HepG2 (cell line): Measurements from ENCODE around the gene NKPD1. TPM values are rescaled to one million over a fixed set of nuclear protein-coding genes. Genes with fewer than 3 reads are reported as not detected.

Experiments
- ATAC-seq: fragments of 200-7000 bp; cut with Tn5 transposase; 3 replicates; pipeline ENCODE4 v1.9.1; 2020; ENCODE audit warnings: mild to moderate bottlenecking, moderate library complexity
- BruUV-seq: library from RNA; stranded (reverse); fragments of 400-500 nt; replicated peaks from 2 replicates; lab custom pipeline; 2021; lab: Mats Ljungman, UMichigan
- CTCF ChIA-PET: fragments of 300-600 bp; formaldehyde crosslinking; extraction: SDS; loops from one replicate; lab custom pipeline; 2021; ENCODE audit warnings: low total read pairs, inconsistent platforms, low intra/inter-chr PET ratio; lab: Yijun Ruan, JAX
- POLR2A ChIA-PET: fragments of 350-600 bp; sonication (Branson Sonifier 250); formaldehyde crosslinking; loops from one replicate; lab custom pipeline; 2020; ENCODE audit warnings: antibody characterized with exemption, inconsistent platforms; lab: Yijun Ruan, JAX
- DNase-seq: peaks from one replicate; pipeline ENCODE4 v3.0.0-alpha.2; 2015; ENCODE audit warnings: low spot score
- FAIRE-seq: peaks from 3 replicates; lab custom pipeline; 2011; peaks lifted over from hg19 to GRCh38; lab: Jason Lieb, UNC
- H2AFZ ChIP-seq: one replicate; pipeline ENCODE4 v1.6.1; 2011; ENCODE audit warnings: low read length, inconsistent platforms
- H3K27ac ChIP-seq: fragments of 300-600 bp; 3 replicates; pipeline ENCODE4 v1.8.0; 2011; ENCODE audit warnings: mixed run types, mild to moderate bottlenecking, mixed read lengths, low read length, inconsistent platforms; ENCODE audit not compliant: insufficient read depth; ENCODE audit errors: extremely low read length
- H3K27me3 ChIP-seq, 2 experiments: fragments of 200-600 bp in 1 of 2; 2 replicates in 1 of 2; 3 replicates in 1 of 2; pipeline versions ENCODE4 v1.6.0 to v1.8.0; 2011; ENCODE audit warnings: low read length in 2 of 2, mild to moderate bottlenecking in 2 of 2, moderate library complexity in 2 of 2, inconsistent platforms in 1 of 2; ENCODE audit not compliant: insufficient read depth in 2 of 2, control insufficient read depth in 1 of 2
- H3K36me3 ChIP-seq, 2 experiments: fragments of 200-600 bp in 1 of 2; replicated peaks in 1 of 2; 2 replicates in 1 of 2; 3 replicates in 1 of 2; pipeline versions ENCODE4 v1.5.1 to v1.8.0; 2011; ENCODE audit warnings: low read length in 2 of 2, inconsistent platforms in 1 of 2; ENCODE audit not compliant: insufficient read depth in 2 of 2, control insufficient read depth in 1 of 2
- H3K4me1 ChIP-seq: 2 replicates; pipeline ENCODE4 v1.5.1; 2012; ENCODE audit warnings: low read length, inconsistent platforms; ENCODE audit not compliant: insufficient read depth
- H3K4me2 ChIP-seq: 2 replicates; pipeline ENCODE4 v1.6.0; 2011; ENCODE audit warnings: low read depth, low read length, inconsistent platforms
- H3K4me3 ChIP-seq, 3 experiments: fragments of 200-600 bp in 1 of 3; sonication (generic), shearing (Covaris generic) in 1 of 3; replicated peaks in 1 of 3; 2 replicates each; pipeline ENCODE4 v1.5.1; 2011 to 2016; ENCODE audit warnings: low read length in 3 of 3, inconsistent platforms in 2 of 3, low read depth in 2 of 3, mild to moderate bottlenecking in 2 of 3, control low read depth in 1 of 3, mixed read lengths in 1 of 3; ENCODE audit not compliant: insufficient read depth in 1 of 3
- H3K79me2 ChIP-seq: one replicate; pipeline ENCODE4 v1.6.1; 2011; ENCODE audit warnings: low read length, inconsistent platforms; ENCODE audit not compliant: insufficient read depth
- H3K9ac ChIP-seq: 2 replicates; pipeline ENCODE4 v1.6.0; 2011; ENCODE audit warnings: mild to moderate bottlenecking, low read depth, low read length, inconsistent platforms; ENCODE audit not compliant: insufficient read depth
- H3K9me3 ChIP-seq: 2 replicates; pipeline ENCODE4 v1.5.1; 2012; ENCODE audit warnings: mild to moderate bottlenecking, low read length
- H4K20me1 ChIP-seq: 2 replicates; pipeline ENCODE4 v1.6.0; 2011; ENCODE audit warnings: inconsistent platforms, mild to moderate bottlenecking, low read length, moderate library complexity; ENCODE audit not compliant: insufficient read depth
- AKAP8 ChIP-seq: sonication (generic); formaldehyde crosslinking; IDR thresholded peaks from 2 replicates; pipeline ENCODE4 v1.5.1; 2020; ENCODE audit warnings: mild to moderate bottlenecking, missing genetic modification reagents
- CENPT ChIP-seq: sonication (generic); formaldehyde crosslinking; IDR thresholded peaks from 2 replicates; pipeline ENCODE4 v1.8.0; 2022; ENCODE audit warnings: low read depth, mild to moderate bottlenecking, moderate library complexity, missing genetic modification reagents
- NFE2 ChIP-seq: sonication (generic); formaldehyde crosslinking; IDR thresholded peaks from 2 replicates; pipeline ENCODE4 v1.4.0; 2020; ENCODE audit warnings: missing genetic modification reagents
- PITX1 ChIP-seq: sonication (generic); formaldehyde crosslinking; IDR thresholded peaks from 2 replicates; pipeline ENCODE4 v1.5.1; 2020; ENCODE audit warnings: mild to moderate bottlenecking, missing genetic modification reagents
- SP4 ChIP-seq: sonication (generic); formaldehyde crosslinking; IDR thresholded peaks from 2 replicates; pipeline ENCODE4 v1.8.1; 2023; ENCODE audit warnings: mild to moderate bottlenecking, missing genetic modification reagents
- ZFP36L1 ChIP-seq: sonication (generic); formaldehyde crosslinking; IDR thresholded peaks from 2 replicates; pipeline ENCODE4 v1.8.0; 2022; ENCODE audit warnings: mild to moderate bottlenecking, missing genetic modification reagents, moderate library complexity
- ZNF224 ChIP-seq: sonication (generic); formaldehyde crosslinking; IDR thresholded peaks from 2 replicates; pipeline ENCODE4 v1.5.0; 2020; ENCODE audit warnings: mild to moderate bottlenecking, missing genetic modification reagents
- WGBS: methylation state at CpG from one replicate; pipeline ENCODE4 v1.1.6; 2017; ENCODE audit warnings: low lambda C conversion rate; 5-methylcytosine and 5-hydroxymethylcytosine counted together
- in situ Hi-C: cut with HindIII; loops from 2 replicates; pipeline ENCODE4 v1.10.0; 2017; ENCODE audit warnings: low pct_unique_long_range_greater_than_20kb; ENCODE audit not compliant: extremely low pct_ligation_motif_present
- intact Hi-C: fragments of 100-400 bp; cut with micrococcal nuclease; formaldehyde crosslinking; loops from one replicate; pipeline ENCODE4 v1.10.0; 2022; ENCODE audit not compliant: unreplicated experiment
- polyA plus RNA-seq, 8 experiments: library from polyadenylated mRNA; depleted of rRNA in 3 of 8; stranded (reverse) in 7 of 8; unstranded in 1 of 8; fragments of >200 nt; fragmentation: Illumina TruSeq in 4 of 8; extraction: Trizol in 4 of 8; gene quantifications; 2 replicates each; pipeline versions ENCODE4 v1.2.1 to v1.2.3, GENCODE V29; 2011 to 2016; ENCODE audit warnings: low read depth in 4 of 8, missing spikeins in 1 of 8, mixed read lengths in 1 of 8; ENCODE audit not compliant: insufficient read depth in 1 of 8
- total RNA-seq, 5 experiments: library from RNA; depleted of rRNA; stranded (reverse); fragments of >200 nt; fragmentation: Illumina TruSeq; extraction: Trizol; gene quantifications; 2 replicates each; pipeline ENCODE4 v1.2.3, GENCODE V29; 2016; ENCODE audit warnings: low read depth in 1 of 5

NKPD1 gene
- total and polyA plus RNA-seq, 2 of the 13 experiments (the other 11 are each of a cell fraction or from before 2014, with no cell fraction given) = 0.03 TPM; not detected in 1

DNA sequence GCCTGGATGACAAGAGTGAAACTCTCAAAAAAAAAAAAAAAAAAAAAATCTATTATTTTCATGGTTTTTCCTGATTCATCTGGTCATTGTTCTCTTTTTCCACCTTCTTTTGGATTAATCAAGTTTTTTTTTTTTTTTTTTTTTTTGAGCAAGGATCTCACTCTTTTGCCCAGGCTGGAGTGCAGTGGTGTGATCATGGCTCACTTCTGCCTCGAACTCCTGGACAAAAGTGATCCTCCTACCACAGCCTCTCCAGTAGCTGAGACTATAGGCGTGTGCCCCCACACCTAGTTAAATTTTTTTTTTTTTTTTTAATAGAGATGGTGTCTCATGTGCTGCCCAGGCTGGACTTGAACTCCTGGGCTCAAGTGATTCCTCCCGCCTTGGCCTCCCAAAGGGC, 45.5 kb upstream of the NKPD1 start:
- DNase-seq (no peak), ATAC-seq (no peak), FAIRE-seq (no peak)
- POLR2A ChIA-PET = no interaction called here
- Histone ChIP-seq H3K79me2 (no peaks in the 10 kb centered on the region), H3K27me3 (peaks cover 0 to under 1% of the 10 kb centered on the region in 2 experiments; a peak in 1 of 5 replicates), H2AFZ (no peak overlapping the region), H3K4me2 (no peak overlapping the region), H3K9me3 (no peaks in the 10 kb centered on the region), H3K36me3 (no peaks in the 10 kb centered on the region), H3K4me1 (peaks cover 9% of the 10 kb centered on the region; the same call in 1 of the 2 replicates), H3K4me3 (no peak overlapping the region), H4K20me1 (no peaks in the 10 kb centered on the region), H3K27ac (no peak overlapping the region), H3K9ac (no peak overlapping the region)
- BruUV-seq = no TSS peak
- WGBS = 38% methylated on average over 3 of the region's 3 CpGs
- no peak for TF ChIP-seq CENPT (CRISPR knock-in tag)
- no peak for TF ChIP-seq SP4 (CRISPR knock-in tag)
- no peak for TF ChIP-seq NFE2 (CRISPR knock-in tag)
- CTCF ChIA-PET = interaction anchor here (0.7 kb wide), 1 partner anchor 132 kb away, joined by 4 read pairs; no protein-coding TSS in a partner anchor
- in situ Hi-C loops = loop anchor here (10.0 kb wide), 1 partner anchor 138 kb away; the partner anchor contains the start of gene KLC3
- intact Hi-C loops = no loop called here

DNA sequence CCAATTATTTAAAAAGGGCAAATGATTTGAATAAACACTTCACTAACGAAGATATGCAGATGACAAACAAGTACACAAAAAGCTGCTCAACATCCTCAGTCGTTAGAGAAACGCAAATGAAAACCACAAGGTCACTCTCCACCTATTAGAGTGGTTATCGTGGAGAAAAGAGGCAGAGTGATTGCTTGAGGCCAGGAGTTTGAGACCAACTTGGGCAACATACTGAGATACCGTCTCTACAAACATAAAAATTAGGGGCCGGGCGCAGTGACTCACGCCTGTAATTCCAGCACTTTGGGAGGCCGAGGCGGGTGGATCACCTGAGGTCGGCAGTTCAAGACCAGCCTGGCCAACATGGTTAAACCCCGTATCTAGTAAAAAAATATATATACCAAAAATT, 45.0 kb upstream of the NKPD1 start:
- no peak for ATAC-seq
- Histone ChIP-seq H2AFZ (no peak overlapping the region), H3K27ac (no peak overlapping the region), H3K4me1 (peaks cover 9% of the 10 kb centered on the region; the same call in 1 of the 2 replicates), H3K79me2 (no peaks in the 10 kb centered on the region), H3K36me3 (no peaks in the 10 kb centered on the region), H3K27me3 (no peaks in the 10 kb centered on the region; a peak in 1 of 5 replicates), H3K4me3 (no peak overlapping the region), H4K20me1 (no peaks in the 10 kb centered on the region), H3K9ac (no peak overlapping the region), H3K9me3 (no peaks in the 10 kb centered on the region), H3K4me2 (no peak overlapping the region)
- 29% methylated on average over 12 of the region's 12 CpGs for WGBS
- BruUV-seq = no TSS peak
- no peak for DNase-seq
- FAIRE-seq = no peak
- intact Hi-C loops = no loop called here
- TF ChIP-seq ZNF224 (CRISPR knock-in tag) (no peak), AKAP8 (no peak), PITX1 (CRISPR knock-in tag) (no peak), ZFP36L1 (CRISPR knock-in tag) (no peak)
- in situ Hi-C loops = loop anchor here (10.0 kb wide), 1 partner anchor 139 kb away; the partner anchor contains the start of gene KLC3
- CTCF ChIA-PET = interaction anchor here (0.7 kb wide), 1 partner anchor 133 kb away, joined by 4 read pairs; no protein-coding TSS in a partner anchor
- POLR2A ChIA-PET = no interaction called here
